ENCODE measurements around the gene IL13. TPM values are rescaled to one million over a fixed set of nuclear protein-coding genes. Genes with fewer than 3 reads are reported as not detected.

IL13 gene
- total and polyA plus RNA-seq, 12 donors: 0.06 to 0.61 (median 0.21) TPM; not detected in 8

- no peaks in the 10 kb centered on the region for H3K4me1 ChIP-seq (replicated peaks in 1 of 2)
- no peak overlapping the region for H3K4me3 ChIP-seq
- no peaks in the 10 kb centered on the region for H3K36me3 ChIP-seq (replicated peaks in 1 of 2)
- DNase-seq: no peak
- no peaks in the 10 kb centered on the region for H3K9me3 ChIP-seq (replicated peaks in 1 of 3)
- no peaks in the 10 kb centered on the region for H3K27me3 ChIP-seq
- no peak overlapping the region for H3K27ac ChIP-seq
- no peak for TF ChIP-seq POLR2A (IDR thresholded peaks at IDR 0.05)
- intact Hi-C loops (cut with DNase I): no loop called here
Measured at GRCh38 chr5:132692632-132692967, 34.6 kb downstream of the IL13 start.

DNA sequence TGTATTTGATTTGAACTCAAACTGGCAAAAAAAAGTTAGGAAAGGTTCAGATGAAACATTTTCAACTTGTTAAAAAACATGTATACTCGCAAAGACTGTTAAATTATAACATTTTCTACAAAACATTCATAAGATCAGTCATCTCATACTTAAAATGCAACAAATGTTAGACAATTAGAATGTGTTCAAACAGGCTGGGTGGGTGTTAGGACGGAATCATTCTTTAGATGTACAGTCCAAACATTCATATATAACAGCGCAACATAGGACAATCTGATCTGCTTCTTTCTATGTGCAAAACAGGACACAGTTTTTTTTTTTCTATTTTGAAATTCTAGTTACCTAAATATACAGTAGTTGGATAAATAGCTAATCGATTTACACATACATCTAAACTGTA is 38.0 kb downstream of the IL13 start:
- no peak for DNase-seq
- Histone ChIP-seq H3K4me1 (replicated peaks in 1 of 2) (no peaks in the 10 kb centered on the region), H3K4me3 (no peak overlapping the region), H3K27me3 (no peaks in the 10 kb centered on the region), H3K36me3 (replicated peaks in 1 of 2) (peaks cover 0 to 5% of the 10 kb centered on the region in 2 donors), H3K27ac (no peak overlapping the region), H3K9me3 (replicated peaks in 1 of 3) (no peaks in the 10 kb centered on the region)
- WGBS, 4 donors: 87 to 92% (median 90%) methylated on average over 4 of the region's 4 CpGs
- intact Hi-C loops (cut with DNase I): no loop called here
- TF ChIP-seq POLR2A (IDR thresholded peaks at IDR 0.05) (no peak), CTCF (IDR thresholded peaks at IDR 0.05) (no peak)

GRCh38 chr5:132704875-132705274 is 46.9 kb downstream of the IL13 start:
- H3K36me3 ChIP-seq (replicated peaks in 1 of 2): peaks cover 0 to 18% of the 10 kb centered on the region in 2 donors

GRCh38 chr5:132708645-132709044 is 50.7 kb downstream of the IL13 start:
- H3K4me1 ChIP-seq (replicated peaks in 1 of 2): no peaks in the 10 kb centered on the region
- TF ChIP-seq CTCF (IDR thresholded peaks at IDR 0.05) (no peak), POLR2A (IDR thresholded peaks at IDR 0.05) (no peak)
- H3K27me3 ChIP-seq: no peaks in the 10 kb centered on the region
- no peaks in the 10 kb centered on the region for H3K36me3 ChIP-seq (replicated peaks in 1 of 2)
- no peak overlapping the region for H3K27ac ChIP-seq
- intact Hi-C loops (cut with DNase I): no loop called here
- no peak overlapping the region for H3K4me3 ChIP-seq
- no peaks in the 10 kb centered on the region for H3K9me3 ChIP-seq (replicated peaks in 1 of 3)
- DNase-seq: no peak

More at GRCh38 chr5:132704875-132705274, 46.9 kb downstream of the IL13 start:
- 93 to 100% (median 97%) methylated on average over 1 of the region's 1 CpG for WGBS, 4 donors
- no peaks in the 10 kb centered on the region for H3K9me3 ChIP-seq (replicated peaks in 1 of 3)
- no peak for TF ChIP-seq CTCF (IDR thresholded peaks at IDR 0.05)
- TF ChIP-seq POLR2A (IDR thresholded peaks at IDR 0.05): no peak
- no peak overlapping the region for H3K4me3 ChIP-seq
- intact Hi-C loops (cut with DNase I): no loop called here
- no peaks in the 10 kb centered on the region for H3K27me3 ChIP-seq
- H3K4me1 ChIP-seq (replicated peaks in 1 of 2): no peaks in the 10 kb centered on the region
- no peak for DNase-seq
- H3K27ac ChIP-seq: no peak overlapping the region

Other genes starting within 250 kb of the IL13 start
- gene IRF1, start 167.4 kb upstream of the IL13 start, total RNA-seq: 100 to 1,000 TPM in 1 of 9 donors, 10 to 100 TPM in 7, 1 to 10 TPM in 1; 3.0 to 116 (median 24.4) TPM
- gene IRF1, start 167.4 kb upstream of the IL13 start, polyA plus RNA-seq: 10 to 100 TPM in 2 of 3 donors, 1 to 10 TPM in 1; 9.0 to 20.0 (median 10.7) TPM
- not detected for gene IL5, start 114.7 kb upstream of the IL13 start, total RNA-seq
- gene IL5, start 114.7 kb upstream of the IL13 start, polyA plus RNA-seq: not detected
- 10 to 100 TPM; 18.7 to 41.6 (median 29.1) TPM for gene RAD50, start 101.2 kb upstream of the IL13 start, total RNA-seq
- 10 to 100 TPM in 1 of 3 donors, 1 to 10 TPM in 2; 5.4 to 39.6 (median 9.0) TPM for gene RAD50, start 101.2 kb upstream of the IL13 start, polyA plus RNA-seq
- gene IL4, start 15.8 kb downstream of the IL13 start, total RNA-seq: not detected
- not detected for gene IL4, start 15.8 kb downstream of the IL13 start, polyA plus RNA-seq
- 10 to 100 TPM in 4 of 9 donors, 1 to 10 TPM in 5; 5.6 to 42.0 (median 9.5) TPM for gene KIF3A, start 79.4 kb downstream of the IL13 start, total RNA-seq
- 10 to 100 TPM in 2 of 3 donors, 1 to 10 TPM in 1; 4.1 to 26.8 (median 11.7) TPM for gene KIF3A, start 79.4 kb downstream of the IL13 start, polyA plus RNA-seq
- under 1 TPM in 4 of 9 donors, not detected in 5; 0.08 to 0.33 (median 0.17) TPM for gene CCNI2, start 89.3 kb downstream of the IL13 start, total RNA-seq
- gene CCNI2, start 89.3 kb downstream of the IL13 start, polyA plus RNA-seq: under 1 TPM; 0.20 to 0.40 (median 0.40) TPM
- gene SEPTIN8, start 119.1 kb downstream of the IL13 start, total RNA-seq: 10 to 100 TPM in 8 of 9 donors, 1 to 10 TPM in 1; 9.7 to 36.2 (median 27.6) TPM
- 10 to 100 TPM; 16.1 to 30.7 (median 19.6) TPM for gene SEPTIN8, start 119.1 kb downstream of the IL13 start, polyA plus RNA-seq
- gene SOWAHA, start 155.1 kb downstream of the IL13 start, total RNA-seq: 1 to 10 TPM in 2 of 9 donors, under 1 TPM in 4, not detected in 3; 0.06 to 1.8 (median 0.53) TPM
- under 1 TPM; 0.17 to 0.90 (median 0.40) TPM for gene SOWAHA, start 155.1 kb downstream of the IL13 start, polyA plus RNA-seq
- gene SHROOM1, start 172.5 kb downstream of the IL13 start, total RNA-seq: 10 to 100 TPM in 1 of 9 donors, 1 to 10 TPM in 8; 1.9 to 10.3 (median 5.2) TPM
- gene SHROOM1, start 172.5 kb downstream of the IL13 start, polyA plus RNA-seq: 10 to 100 TPM in 1 of 3 donors, 1 to 10 TPM in 2; 1.3 to 18.3 (median 6.7) TPM
- 1 to 10 TPM in 2 of 9 donors, under 1 TPM in 7; 0.41 to 1.4 (median 0.70) TPM for gene GDF9, start 208.3 kb downstream of the IL13 start, total RNA-seq
- gene GDF9, start 208.3 kb downstream of the IL13 start, polyA plus RNA-seq: 1 to 10 TPM in 2 of 3 donors, under 1 TPM in 1; 0.88 to 1.0 (median 1.0) TPM
- 100 to 1,000 TPM; 141 to 807 (median 505) TPM for gene UQCRQ, start 208.5 kb downstream of the IL13 start, total RNA-seq
- 100 to 1,000 TPM; 263 to 729 (median 538) TPM for gene UQCRQ, start 208.5 kb downstream of the IL13 start, polyA plus RNA-seq
- 1 to 10 TPM in 4 of 9 donors, under 1 TPM in 3, not detected in 2; 0.39 to 1.7 (median 1.1) TPM for gene LEAP2, start 215.5 kb downstream of the IL13 start, total RNA-seq
- gene LEAP2, start 215.5 kb downstream of the IL13 start, polyA plus RNA-seq: 1 to 10 TPM in 2 of 3 donors, under 1 TPM in 1; 0.57 to 3.1 (median 1.8) TPM